Measurements from ENCODE around the gene NSMCE4A. TPM values are rescaled to one million over a fixed set of nuclear protein-coding genes. Genes with fewer than 3 reads are reported as not detected.
A peak's percentile ranks its signal among the peaks of the same experiment; 100 is the strongest.
"Not testable (repeated sequence)": the region's sequence is repeated elsewhere in the genome, so short reads cannot be mapped to it uniquely, and the experiment has no call there.

Gene NSMCE4A
- total RNA-seq, 1 experiment from 2014 or later, result 64.4 TPM

DNA sequence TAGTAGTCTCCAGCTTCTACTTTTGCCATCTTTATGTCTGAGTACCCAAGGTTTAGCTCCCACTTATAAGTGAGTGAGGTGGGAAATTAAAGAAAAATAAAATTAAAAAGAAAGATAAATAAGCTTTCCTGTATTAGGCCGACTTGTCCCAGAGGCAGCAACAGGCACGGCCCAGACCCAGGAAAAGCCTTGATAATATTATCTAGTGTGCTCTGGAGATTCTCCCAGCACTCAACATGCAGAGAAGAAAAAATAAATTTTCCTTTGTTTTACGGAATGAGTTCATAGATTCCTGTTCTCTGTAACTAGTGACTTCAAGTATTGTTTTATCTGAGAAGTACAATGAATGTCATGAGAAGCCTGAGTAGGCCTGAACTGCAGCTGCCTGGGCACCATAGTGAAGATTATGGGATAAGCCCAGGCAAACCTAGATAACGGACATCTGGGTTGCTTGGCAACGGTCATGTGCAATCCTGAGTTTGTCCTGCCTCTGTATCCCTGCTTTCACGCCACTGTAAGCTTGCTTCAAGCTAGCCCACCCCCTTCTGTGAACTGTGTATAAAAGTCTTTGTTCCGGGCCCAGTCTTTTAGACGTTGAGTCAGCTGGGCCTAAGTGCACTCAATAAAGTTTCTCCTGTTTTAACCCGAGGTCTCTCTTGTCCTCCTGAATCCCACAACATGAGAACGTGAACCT lies 53.6 kb downstream of the NSMCE4A start (continued):
- TF ChIP-seq, protein P1, sequence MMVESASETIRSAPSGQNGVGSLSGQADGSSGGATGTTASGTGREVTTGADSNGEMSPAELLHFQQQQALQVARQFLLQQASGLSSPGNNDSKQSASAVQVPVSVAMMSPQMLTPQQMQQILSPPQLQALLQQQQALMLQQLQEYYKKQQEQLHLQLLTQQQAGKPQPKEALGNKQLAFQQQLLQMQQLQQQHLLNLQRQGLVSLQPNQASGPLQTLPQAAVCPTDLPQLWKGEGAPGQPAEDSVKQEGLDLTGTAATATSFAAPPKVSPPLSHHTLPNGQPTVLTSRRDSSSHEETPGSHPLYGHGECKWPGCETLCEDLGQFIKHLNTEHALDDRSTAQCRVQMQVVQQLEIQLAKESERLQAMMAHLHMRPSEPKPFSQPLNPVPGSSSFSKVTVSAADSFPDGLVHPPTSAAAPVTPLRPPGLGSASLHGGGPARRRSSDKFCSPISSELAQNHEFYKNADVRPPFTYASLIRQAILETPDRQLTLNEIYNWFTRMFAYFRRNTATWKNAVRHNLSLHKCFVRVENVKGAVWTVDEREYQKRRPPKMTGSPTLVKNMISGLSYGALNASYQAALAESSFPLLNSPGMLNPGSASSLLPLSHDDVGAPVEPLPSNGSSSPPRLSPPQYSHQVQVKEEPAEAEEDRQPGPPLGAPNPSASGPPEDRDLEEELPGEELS (CRISPR knock-in tag; IDR thresholded peaks at IDR 0.05), result no peak
- TF ChIP-seq TEAD1 (CRISPR knock-in tag; IDR thresholded peaks at IDR 0.05), result no peak
- no peak for TF ChIP-seq NFYB (CRISPR knock-in tag; conservative IDR thresholded peaks at IDR 0.05; ENCODE audit: low read depth)
- TF ChIP-seq CREB1 (CRISPR knock-in tag; IDR thresholded peaks at IDR 0.05), result no peak

DNA sequence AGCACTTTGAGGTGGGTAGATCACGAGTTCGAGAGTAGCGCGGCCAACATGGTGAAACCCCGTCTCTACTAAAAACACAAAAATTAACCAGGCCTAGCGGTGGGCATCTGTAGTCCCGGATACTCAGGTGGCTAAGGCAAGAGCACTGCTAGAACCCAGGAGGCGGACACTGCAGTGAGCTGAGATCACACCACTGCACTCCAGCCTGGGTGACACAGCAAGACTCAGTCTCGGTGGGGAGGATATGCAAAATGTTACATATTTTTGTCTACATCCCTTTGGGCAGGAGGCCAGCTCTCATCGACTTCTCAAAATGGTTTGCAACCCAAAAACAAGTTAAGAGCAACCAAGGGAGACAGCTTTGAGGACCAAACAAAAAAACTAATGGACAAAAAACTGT lies 55.4 kb downstream of the NSMCE4A start:
- CTCF ChIA-PET, result no interaction called here
- peaks cover 12% of the 10 kb centered on the region for H3K4me1 Mint-ChIP-seq
- H3K9me3 Mint-ChIP-seq, result peaks cover 8% of the 10 kb centered on the region
- ATAC-seq (no peak), DNase-seq (ENCODE audit: low spot score) (no peak)
- TF ChIP-seq, protein P2, sequence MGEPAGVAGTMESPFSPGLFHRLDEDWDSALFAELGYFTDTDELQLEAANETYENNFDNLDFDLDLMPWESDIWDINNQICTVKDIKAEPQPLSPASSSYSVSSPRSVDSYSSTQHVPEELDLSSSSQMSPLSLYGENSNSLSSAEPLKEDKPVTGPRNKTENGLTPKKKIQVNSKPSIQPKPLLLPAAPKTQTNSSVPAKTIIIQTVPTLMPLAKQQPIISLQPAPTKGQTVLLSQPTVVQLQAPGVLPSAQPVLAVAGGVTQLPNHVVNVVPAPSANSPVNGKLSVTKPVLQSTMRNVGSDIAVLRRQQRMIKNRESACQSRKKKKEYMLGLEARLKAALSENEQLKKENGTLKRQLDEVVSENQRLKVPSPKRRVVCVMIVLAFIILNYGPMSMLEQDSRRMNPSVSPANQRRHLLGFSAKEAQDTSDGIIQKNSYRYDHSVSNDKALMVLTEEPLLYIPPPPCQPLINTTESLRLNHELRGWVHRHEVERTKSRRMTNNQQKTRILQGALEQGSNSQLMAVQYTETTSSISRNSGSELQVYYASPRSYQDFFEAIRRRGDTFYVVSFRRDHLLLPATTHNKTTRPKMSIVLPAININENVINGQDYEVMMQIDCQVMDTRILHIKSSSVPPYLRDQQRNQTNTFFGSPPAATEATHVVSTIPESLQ (CRISPR knock-in tag; IDR thresholded peaks at IDR 0.05), result no peak
- TF ChIP-seq KAT7 (CRISPR knock-in tag; IDR thresholded peaks at IDR 0.05; ENCODE audit: borderline replicate concordance), result no peak
- TF ChIP-seq CREB1 (CRISPR knock-in tag; IDR thresholded peaks at IDR 0.05), result no peak
- no peak for TF ChIP-seq CBFB (CRISPR knock-in tag; IDR thresholded peaks at IDR 0.05; ENCODE audit: low read depth)
- no peaks in the 10 kb centered on the region for H3K27me3 Mint-ChIP-seq (ENCODE audit: low read depth)
- H3K4me3 Mint-ChIP-seq, result no peak overlapping the region
- POLR2A ChIA-PET, result no interaction called here
- no peak overlapping the region for H3K27ac Mint-ChIP-seq
- H3K36me3 Mint-ChIP-seq, result peaks cover 43% of the 10 kb centered on the region

DNA sequence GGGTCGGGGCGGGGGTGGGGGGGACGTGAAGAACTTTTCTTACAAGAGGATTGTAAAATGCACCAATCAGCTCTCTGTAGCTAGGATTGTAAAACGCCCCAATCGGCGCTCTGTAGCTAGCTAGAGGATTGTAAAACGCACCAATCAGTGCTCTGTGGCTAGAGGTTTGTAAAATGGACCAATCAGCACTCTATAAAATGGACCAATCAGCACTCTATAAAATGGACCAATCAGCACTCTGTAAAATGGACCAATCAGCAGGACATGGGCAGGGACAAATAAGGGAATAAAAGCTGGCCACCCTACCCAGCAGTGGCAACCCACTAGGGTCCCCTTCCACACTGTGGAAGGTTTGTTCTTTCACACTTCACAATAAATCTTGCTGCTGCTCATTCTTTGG lies 56.2 kb downstream of the NSMCE4A start:
- H3K27me3 Mint-ChIP-seq (ENCODE audit: low read depth); DNase-seq (ENCODE audit: low spot score); H3K9me3 Mint-ChIP-seq; H3K4me3 Mint-ChIP-seq; ATAC-seq; POLR2A ChIA-PET; H3K27ac Mint-ChIP-seq; CTCF ChIA-PET: not testable (repeated sequence)
- peak; percentile 62; the same call in 1 of the 2 replicates for TF ChIP-seq NFYB (CRISPR knock-in tag; conservative IDR thresholded peaks at IDR 0.05; ENCODE audit: low read depth)
- H3K36me3 Mint-ChIP-seq, result peaks cover 47% of the 10 kb centered on the region
- H3K4me1 Mint-ChIP-seq, result peaks cover 12% of the 10 kb centered on the region

DNA sequence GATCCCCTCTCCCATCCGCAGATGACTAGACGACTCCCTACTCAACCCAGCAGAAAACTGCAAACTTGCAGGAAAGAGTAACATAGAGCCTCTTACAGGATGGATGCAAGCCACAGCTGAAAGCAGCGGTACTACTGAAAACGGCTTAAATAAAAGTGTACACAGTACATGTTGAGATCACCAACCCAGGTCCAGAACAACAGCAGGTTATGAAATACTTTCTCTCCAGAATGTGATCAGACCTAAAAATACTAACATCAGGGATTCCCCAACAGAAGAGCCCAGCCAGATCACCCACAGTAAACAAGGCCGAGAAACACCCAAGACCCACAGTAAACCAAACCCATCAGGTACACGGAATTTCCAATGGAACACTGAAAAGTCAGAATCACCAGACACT lies 60.4 kb downstream of the NSMCE4A start:
- CTCF ChIA-PET, result no interaction called here
- Mint-ChIP-seq H3K9me3 (peaks cover 8% of the 10 kb centered on the region), H3K4me1 (peaks cover 12% of the 10 kb centered on the region), H3K36me3 (peaks cover 63% of the 10 kb centered on the region), H3K4me3 (no peak overlapping the region), H3K27ac (peak overlapping the region; percentile 46), H3K27me3 (ENCODE audit: low read depth) (no peaks in the 10 kb centered on the region)
- POLR2A ChIA-PET, result no interaction called here
- no peak for ATAC-seq
- no peak for DNase-seq (ENCODE audit: low spot score)
- TF ChIP-seq, protein P3, sequence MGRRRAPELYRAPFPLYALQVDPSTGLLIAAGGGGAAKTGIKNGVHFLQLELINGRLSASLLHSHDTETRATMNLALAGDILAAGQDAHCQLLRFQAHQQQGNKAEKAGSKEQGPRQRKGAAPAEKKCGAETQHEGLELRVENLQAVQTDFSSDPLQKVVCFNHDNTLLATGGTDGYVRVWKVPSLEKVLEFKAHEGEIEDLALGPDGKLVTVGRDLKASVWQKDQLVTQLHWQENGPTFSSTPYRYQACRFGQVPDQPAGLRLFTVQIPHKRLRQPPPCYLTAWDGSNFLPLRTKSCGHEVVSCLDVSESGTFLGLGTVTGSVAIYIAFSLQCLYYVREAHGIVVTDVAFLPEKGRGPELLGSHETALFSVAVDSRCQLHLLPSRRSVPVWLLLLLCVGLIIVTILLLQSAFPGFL (CRISPR knock-in tag; IDR thresholded peaks at IDR 0.05; ENCODE audit: borderline replicate concordance), result no peak

DNA sequence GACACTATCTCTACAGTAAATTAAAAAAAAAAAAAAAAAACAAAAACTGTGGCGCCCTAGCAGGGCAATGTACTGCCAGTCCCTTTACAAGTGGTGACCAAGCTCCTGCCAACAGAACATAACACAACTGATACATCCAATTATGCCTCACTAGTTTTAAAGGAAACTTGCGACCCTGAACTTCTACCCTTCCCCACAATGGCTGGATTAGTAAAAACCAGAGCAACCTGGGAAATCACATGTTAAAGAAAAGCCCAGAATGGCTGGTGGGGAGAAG lies 63.7 kb downstream of the NSMCE4A start:
- ChIA-PET CTCF (no interaction called here), POLR2A (interaction anchor here (0.7 kb wide), 1 partner anchor 1003 kb away, joined by 6 read pairs; no protein-coding TSS in a partner anchor)
- no peak for DNase-seq (ENCODE audit: low spot score)
- H3K27me3 Mint-ChIP-seq (ENCODE audit: low read depth), result no peaks in the 10 kb centered on the region
- H3K4me3 Mint-ChIP-seq, result no peak overlapping the region
- no peak overlapping the region for H3K27ac Mint-ChIP-seq
- H3K9me3 Mint-ChIP-seq, result no peaks in the 10 kb centered on the region
- ATAC-seq, result no peak
- peaks cover 70% of the 10 kb centered on the region for H3K36me3 Mint-ChIP-seq
- no peaks in the 10 kb centered on the region for H3K4me1 Mint-ChIP-seq
- TF ChIP-seq, protein P4, sequence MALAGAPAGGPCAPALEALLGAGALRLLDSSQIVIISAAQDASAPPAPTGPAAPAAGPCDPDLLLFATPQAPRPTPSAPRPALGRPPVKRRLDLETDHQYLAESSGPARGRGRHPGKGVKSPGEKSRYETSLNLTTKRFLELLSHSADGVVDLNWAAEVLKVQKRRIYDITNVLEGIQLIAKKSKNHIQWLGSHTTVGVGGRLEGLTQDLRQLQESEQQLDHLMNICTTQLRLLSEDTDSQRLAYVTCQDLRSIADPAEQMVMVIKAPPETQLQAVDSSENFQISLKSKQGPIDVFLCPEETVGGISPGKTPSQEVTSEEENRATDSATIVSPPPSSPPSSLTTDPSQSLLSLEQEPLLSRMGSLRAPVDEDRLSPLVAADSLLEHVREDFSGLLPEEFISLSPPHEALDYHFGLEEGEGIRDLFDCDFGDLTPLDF (CRISPR knock-in tag; IDR thresholded peaks at IDR 0.05), result no peak
- TF ChIP-seq, protein P5, sequence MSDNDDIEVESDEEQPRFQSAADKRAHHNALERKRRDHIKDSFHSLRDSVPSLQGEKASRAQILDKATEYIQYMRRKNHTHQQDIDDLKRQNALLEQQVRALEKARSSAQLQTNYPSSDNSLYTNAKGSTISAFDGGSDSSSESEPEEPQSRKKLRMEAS (CRISPR knock-in tag; IDR thresholded peaks at IDR 0.05), result no peak
- TF ChIP-seq, protein P6, sequence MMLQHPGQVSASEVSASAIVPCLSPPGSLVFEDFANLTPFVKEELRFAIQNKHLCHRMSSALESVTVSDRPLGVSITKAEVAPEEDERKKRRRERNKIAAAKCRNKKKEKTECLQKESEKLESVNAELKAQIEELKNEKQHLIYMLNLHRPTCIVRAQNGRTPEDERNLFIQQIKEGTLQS (CRISPR knock-in tag; conservative IDR thresholded peaks at IDR 0.05), result no peak
- no peak for TF ChIP-seq NFYB (CRISPR knock-in tag; conservative IDR thresholded peaks at IDR 0.05; ENCODE audit: low read depth)
- TF ChIP-seq ZNF317 (CRISPR knock-in tag; IDR thresholded peaks at IDR 0.05; ENCODE audit: borderline replicate concordance, low read depth), result no peak
- TF ChIP-seq HMGA2 (CRISPR knock-in tag; IDR thresholded peaks at IDR 0.05), result no peak
- no peak for TF ChIP-seq ZNF423 (CRISPR knock-in tag; IDR thresholded peaks at IDR 0.05)
- TF ChIP-seq FOXP1 (CRISPR knock-in tag; IDR thresholded peaks at IDR 0.05; ENCODE audit: borderline replicate concordance), result no peak
- TF ChIP-seq NR1H2 (CRISPR knock-in tag; IDR thresholded peaks at IDR 0.05), result no peak
- no peak for TF ChIP-seq ETV6 (CRISPR knock-in tag; IDR thresholded peaks at IDR 0.05)
- TF ChIP-seq TP53 (CRISPR knock-in tag; IDR thresholded peaks at IDR 0.05), result no peak
- TF ChIP-seq CREM (CRISPR knock-in tag; IDR thresholded peaks at IDR 0.05), result no peak
- TF ChIP-seq JAZF1 (CRISPR knock-in tag; IDR thresholded peaks at IDR 0.05), result no peak
- TF ChIP-seq SP1 (CRISPR knock-in tag; conservative IDR thresholded peaks at IDR 0.05), result no peak
- no peak for TF ChIP-seq SMAD4 (CRISPR knock-in tag; IDR thresholded peaks at IDR 0.05)
